ENCODE results near the gene NUDT5.
"Not testable (repeated sequence)": the region's sequence is repeated elsewhere in the genome, so short reads cannot be mapped to it uniquely, and the experiment has no call there.

The NUDT5 gene

GRCh38 chr10:12202226-12202625 lies 6.5 kb upstream of the NUDT5 start:
- DNase-seq: no peak

- no peak for DNase-seq
Measured at GRCh38 chr10:12201543-12201942, 5.9 kb upstream of the NUDT5 start.

- no peak for DNase-seq
Measured at GRCh38 chr10:12200850-12201249, 5.2 kb upstream of the NUDT5 start.

- DNase-seq: no peak
Measured at GRCh38 chr10:12198156-12198555, 2.5 kb upstream of the NUDT5 start.

- no peak for DNase-seq
Measured at GRCh38 chr10:12196531-12197211, 980 bp upstream of the NUDT5 start.

- no peak for DNase-seq
Measured at GRCh38 chr10:12195281-12195602, 449 bp downstream of the NUDT5 start.

- DNase-seq: no peak
Measured at GRCh38 chr10:12194752-12195271, 879 bp downstream of the NUDT5 start.

GRCh38 chr10:12193193-12193592 lies 2.5 kb downstream of the NUDT5 start:
- no peak for DNase-seq

- DNase-seq: no peak
Measured at GRCh38 chr10:12191715-12192114, 4.0 kb downstream of the NUDT5 start.

- no peak for DNase-seq
Measured at GRCh38 chr10:12189426-12189825, 6.3 kb downstream of the NUDT5 start.

GRCh38 chr10:12188656-12189055 lies 7.0 kb downstream of the NUDT5 start:
- no peak for DNase-seq

GRCh38 chr10:12187321-12187905 lies 8.3 kb downstream of the NUDT5 start:
- no peak for DNase-seq

GRCh38 chr10:12186323-12186722 lies 9.4 kb downstream of the NUDT5 start:
- DNase-seq: no peak

GRCh38 chr10:12184165-12184564 lies 11.5 kb downstream of the NUDT5 start:
- no peak for DNase-seq

GRCh38 chr10:12181065-12181775 lies 14.5 kb downstream of the NUDT5 start:
- DNase-seq: no peak

GRCh38 chr10:12180221-12180974 lies 15.3 kb downstream of the NUDT5 start:
- DNase-seq: no peak

- DNase-seq: no peak
Measured at GRCh38 chr10:12179606-12180170, 16.0 kb downstream of the NUDT5 start.

GRCh38 chr10:12177642-12178041 lies 18.0 kb downstream of the NUDT5 start:
- no peak for DNase-seq

GRCh38 chr10:12171512-12171911 lies 24.2 kb downstream of the NUDT5 start:
- not testable (repeated sequence) for DNase-seq

- DNase-seq: no peak
Measured at GRCh38 chr10:12165999-12166775, 29.5 kb downstream of the NUDT5 start.

- no peak for DNase-seq
Measured at GRCh38 chr10:12165036-12165435, 30.7 kb downstream of the NUDT5 start.

- DNase-seq: no peak
Measured at GRCh38 chr10:12164085-12164484, 31.6 kb downstream of the NUDT5 start.

Data from NCI-H1105 treated with DMSO at 0.1 percent for 48 hours (cell line).